HG02943 (cell line): ENCODE results near the gene TAS2R10.

Experiments used
- ATAC-seq: cut with Tn5 transposase; IDR thresholded peaks from one replicate; pipeline ENCODE4 v1.9.1; 2021; ENCODE audit warnings: mild to moderate bottlenecking, low read depth, moderate library complexity; ENCODE audit not compliant: unreplicated experiment

The TAS2R10 gene

GRCh38 chr12:10783252-10783651 is 42.9 kb downstream of the TAS2R10 start:
- no peak for ATAC-seq

DNA sequence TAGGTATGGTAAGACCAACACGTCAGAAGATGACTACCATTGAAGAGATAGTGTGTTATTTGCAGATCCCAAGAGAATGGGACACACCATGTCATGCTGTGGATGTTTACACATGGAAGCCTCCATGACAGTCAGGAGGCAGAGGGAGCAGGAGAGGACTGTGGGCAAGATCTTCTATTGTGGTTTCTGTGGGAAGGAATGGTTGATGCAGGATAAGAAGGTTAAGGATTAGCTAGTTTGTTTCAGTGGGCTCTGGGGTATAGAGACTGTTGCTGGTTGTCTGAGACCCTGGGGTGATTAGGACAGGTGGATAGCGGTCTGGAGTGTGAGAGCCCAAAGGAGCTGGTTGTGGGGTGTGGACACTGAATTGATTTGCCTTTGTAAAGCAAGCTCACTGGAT is 47.1 kb downstream of the TAS2R10 start:
- ATAC-seq, result no peak
